Measurements from ENCODE around the gene CCDC88A.

The CCDC88A gene

GRCh38 chr2:55351672-55352071 is 68.0 kb downstream of the CCDC88A start:
- no peak overlapping the region for H3K4me3 ChIP-seq (replicated peaks; ENCODE audit: low read depth, low read length)
- TF ChIP-seq CTCF (IDR thresholded peaks at IDR 0.05; ENCODE audit: insufficient read depth, low read length, poor library complexity, severe bottlenecking) = no peak
- H3K27me3 ChIP-seq (replicated peaks; ENCODE audit: control insufficient read depth, insufficient read depth, low read length) = no peaks in the 10 kb centered on the region
- H3K36me3 ChIP-seq (ENCODE audit: control insufficient read depth, insufficient read depth, low read length) = peaks cover 3% of the 10 kb centered on the region
- DNase-seq (ENCODE audit: extremely low read depth, insufficient read length) = no peak

- H3K4me3 ChIP-seq (replicated peaks; ENCODE audit: low read depth, low read length) = no peak overlapping the region
- no peak for TF ChIP-seq CTCF (IDR thresholded peaks at IDR 0.05; ENCODE audit: insufficient read depth, low read length, poor library complexity, severe bottlenecking)
- DNase-seq (ENCODE audit: extremely low read depth, insufficient read length) = no peak
- H3K27me3 ChIP-seq (replicated peaks; ENCODE audit: control insufficient read depth, insufficient read depth, low read length) = no peaks in the 10 kb centered on the region
- H3K36me3 ChIP-seq (ENCODE audit: control insufficient read depth, insufficient read depth, low read length) = peaks cover 3% of the 10 kb centered on the region
Observed at GRCh38 chr2:55345064-55345463, 74.6 kb downstream of the CCDC88A start.

- Histone ChIP-seq H3K27me3 (replicated peaks; ENCODE audit: control insufficient read depth, insufficient read depth, low read length) (no peaks in the 10 kb centered on the region), H3K4me3 (replicated peaks; ENCODE audit: low read depth, low read length) (no peak overlapping the region), H3K36me3 (ENCODE audit: control insufficient read depth, insufficient read depth, low read length) (no peaks in the 10 kb centered on the region)
- DNase-seq (ENCODE audit: extremely low read depth, insufficient read length) = no peak
- TF ChIP-seq CTCF (IDR thresholded peaks at IDR 0.05; ENCODE audit: insufficient read depth, low read length, poor library complexity, severe bottlenecking) = no peak
Observed at GRCh38 chr2:55338268-55338667, 81.4 kb downstream of the CCDC88A start.

GRCh38 chr2:55334728-55335127 is 84.9 kb downstream of the CCDC88A start:
- no peaks in the 10 kb centered on the region for H3K36me3 ChIP-seq (ENCODE audit: control insufficient read depth, insufficient read depth, low read length)

GRCh38 chr2:55330541-55331297 is 88.9 kb downstream of the CCDC88A start:
- H3K4me3 ChIP-seq (replicated peaks; ENCODE audit: low read depth, low read length) = no peak overlapping the region
- TF ChIP-seq CTCF (IDR thresholded peaks at IDR 0.05; ENCODE audit: insufficient read depth, low read length, poor library complexity, severe bottlenecking) = no peak
- no peaks in the 10 kb centered on the region for H3K27me3 ChIP-seq (replicated peaks; ENCODE audit: control insufficient read depth, insufficient read depth, low read length)
- no peaks in the 10 kb centered on the region for H3K36me3 ChIP-seq (ENCODE audit: control insufficient read depth, insufficient read depth, low read length)
- no peak for DNase-seq (ENCODE audit: extremely low read depth, insufficient read length)

More at GRCh38 chr2:55334728-55335127, 84.9 kb downstream of the CCDC88A start:
- TF ChIP-seq CTCF (IDR thresholded peaks at IDR 0.05; ENCODE audit: insufficient read depth, low read length, poor library complexity, severe bottlenecking) = no peak
- DNase-seq (ENCODE audit: extremely low read depth, insufficient read length) = no peak
- Histone ChIP-seq H3K4me3 (replicated peaks; ENCODE audit: low read depth, low read length) (no peak overlapping the region), H3K27me3 (replicated peaks; ENCODE audit: control insufficient read depth, insufficient read depth, low read length) (no peaks in the 10 kb centered on the region)
